Neural progenitor cell (in vitro differentiated cells): Measurements from ENCODE around the gene DET1. TPM values are rescaled to one million over a fixed set of nuclear protein-coding genes. Genes with fewer than 3 reads are reported as not detected.

Experiments
- DNase-seq: peaks from one replicate; pipeline ENCODE4 v3.0.0-alpha.2; 2016; ENCODE audit warnings: low spot score
- H2AFZ ChIP-seq: fragments of 200-600 bp; sonication (generic); replicated peaks from 2 replicates; pipeline ENCODE4 v1.6.1; 2016; ENCODE audit warnings: antibody characterized with exemption
- H3F3A ChIP-seq: fragments of 200-600 bp; sonication (generic); 2 replicates; pipeline ENCODE4 v1.6.1; 2016; ENCODE audit warnings: antibody characterized with exemption, low read depth
- H3K27ac ChIP-seq: fragments of 200-600 bp; sonication (generic); 2 replicates; pipeline ENCODE4 v1.5.1; 2016; ENCODE audit warnings: mild to moderate bottlenecking
- H3K27me3 ChIP-seq: fragments of 200-600 bp; sonication (generic); 2 replicates; pipeline ENCODE4 v1.6.1; 2016; ENCODE audit warnings: mild to moderate bottlenecking, moderate library complexity
- H3K36me3 ChIP-seq: fragments of 200-600 bp; sonication (generic); 2 replicates; pipeline ENCODE4 v1.5.1; 2016
- H3K4me1 ChIP-seq: fragments of 200-600 bp; sonication (generic); 2 replicates; pipeline ENCODE4 v1.6.1; 2016; ENCODE audit warnings: mixed run types
- H3K4me2 ChIP-seq: fragments of 200-600 bp; sonication (generic); 2 replicates; pipeline ENCODE4 v1.6.1; 2016
- H3K4me3 ChIP-seq: fragments of 200-600 bp; sonication (generic); 2 replicates; pipeline ENCODE4 v1.5.1; 2016
- H3K79me2 ChIP-seq: fragments of 200-600 bp; sonication (generic); 2 replicates; pipeline ENCODE4 v1.6.1; 2016; ENCODE audit warnings: low read depth
- H3K9ac ChIP-seq: fragments of 200-600 bp; sonication (generic); 2 replicates; pipeline ENCODE4 v1.6.1; 2016
- H3K9me3 ChIP-seq: fragments of 200-600 bp; sonication (generic); 2 replicates; pipeline ENCODE4 v1.5.1; 2016; ENCODE audit warnings: low read depth
- H4K20me1 ChIP-seq: fragments of 200-600 bp; sonication (generic); 2 replicates; pipeline ENCODE4 v1.6.1; 2016; ENCODE audit warnings: low read depth
- H3K27ac Mint-ChIP-seq: 3 replicates; pipeline ENCODE4 v1.8.0; 2021; ENCODE audit warnings: mixed read lengths
- H3K27me3 Mint-ChIP-seq: 2 replicates; pipeline ENCODE4 v1.8.0; 2022; ENCODE audit warnings: low read depth, mild to moderate bottlenecking, inconsistent platforms, moderate library complexity, mixed read lengths; ENCODE audit not compliant: insufficient read depth
- H3K36me3 Mint-ChIP-seq: 3 replicates; pipeline ENCODE4 v1.8.0; 2021; ENCODE audit warnings: mixed read lengths
- H3K4me1 Mint-ChIP-seq: 3 replicates; pipeline ENCODE4 v1.8.0; 2021; ENCODE audit warnings: mixed read lengths
- H3K4me3 Mint-ChIP-seq: 3 replicates; pipeline ENCODE4 v1.8.0; 2021; ENCODE audit warnings: mild to moderate bottlenecking, moderate library complexity, mixed read lengths
- H3K9me3 Mint-ChIP-seq: 3 replicates; pipeline ENCODE4 v1.8.0; 2020; ENCODE audit warnings: mixed read lengths
- CTCF ChIP-seq: fragments of 200-600 bp; sonication (generic); IDR thresholded peaks from 2 replicates; pipeline ENCODE4 v1.5.1; 2017; ENCODE audit warnings: antibody characterized with exemption, mild to moderate bottlenecking
- EZH2 ChIP-seq: fragments of 200-600 bp; sonication (generic); IDR thresholded peaks from 2 replicates; pipeline ENCODE4 v1.6.1; 2017; ENCODE audit warnings: antibody characterized with exemption, mild to moderate bottlenecking, moderate library complexity
- EZH2phosphoT487 ChIP-seq: fragments of 200-600 bp; sonication (generic); IDR thresholded peaks from 2 replicates; pipeline ENCODE4 v1.6.1; 2017; ENCODE audit warnings: antibody characterized with exemption
- total RNA-seq: library from RNA; depleted of rRNA; stranded (reverse); fragments of >200 nt; gene quantifications from 2 replicates; pipeline ENCODE4 v1.2.3, GENCODE V29; 2015; ENCODE audit warnings: low replicate concordance

The DET1 gene
- total RNA-seq, result 19.0 and 21.3 TPM in 2 replicates

- Histone ChIP-seq H3K9me3 (no peaks in the 10 kb centered on the region), H3K79me2 (no peaks in the 10 kb centered on the region), H3K9ac (no peak within 1 kb of the TSS), H3K27ac (peak within 1 kb of the TSS; percentile 42), H3K4me1 (peaks cover under 1% of the 10 kb centered on the region), H3K36me3 (no peaks in the 10 kb centered on the region), H3F3A (peaks cover 3% of the 10 kb centered on the region), H3K4me2 (peak within 1 kb of the TSS; percentile 85), H3K4me3 (peak within 1 kb of the TSS; percentile 78), H2AFZ (peak within 1 kb of the TSS; percentile 98), H3K27me3 (no peaks in the 10 kb centered on the region), H4K20me1 (no peaks in the 10 kb centered on the region)
- Mint-ChIP-seq H3K27me3 (no peaks in the 10 kb centered on the region), H3K9me3 (no peaks in the 10 kb centered on the region), H3K27ac (peak within 1 kb of the TSS; percentile 50), H3K4me3 (peak within 1 kb of the TSS; percentile 91), H3K4me1 (peaks cover 14% of the 10 kb centered on the region), H3K36me3 (peaks cover 2% of the 10 kb centered on the region)
- peak; percentile 93 for DNase-seq
- peak; percentile 37 for TF ChIP-seq EZH2
- TF ChIP-seq EZH2phosphoT487, result no peak
- peak; percentile 83 for TF ChIP-seq CTCF
Observed at GRCh38 chr15:88546248-88547129, at the start of gene DET1. TSS of gene DET1 (minus strand) at chr15:88546681. CDS start at chr15:88531705, 14,976 bp downstream.

- no peaks in the 10 kb centered on the region for H3K9me3 Mint-ChIP-seq
- Histone ChIP-seq H3K4me2 (no peak overlapping the region), H3K4me3 (no peak overlapping the region), H3K4me1 (no peaks in the 10 kb centered on the region), H3K27me3 (no peaks in the 10 kb centered on the region), H2AFZ (no peak overlapping the region), H3K79me2 (no peaks in the 10 kb centered on the region), H3K27ac (no peak overlapping the region), H3K36me3 (no peaks in the 10 kb centered on the region), H4K20me1 (no peaks in the 10 kb centered on the region), H3F3A (no peaks in the 10 kb centered on the region), H3K9ac (no peak overlapping the region), H3K9me3 (no peaks in the 10 kb centered on the region)
- H3K27me3 Mint-ChIP-seq, result no peaks in the 10 kb centered on the region
- TF ChIP-seq EZH2phosphoT487 (no peak), EZH2 (no peak), CTCF (no peak)
- no peak overlapping the region for H3K27ac Mint-ChIP-seq
- no peak for DNase-seq
- H3K4me1 Mint-ChIP-seq, result peaks cover 2% of the 10 kb centered on the region
- H3K4me3 Mint-ChIP-seq, result no peak overlapping the region
- no peaks in the 10 kb centered on the region for H3K36me3 Mint-ChIP-seq
Observed at GRCh38 chr15:88591384-88591783, 44.9 kb upstream of the DET1 start.

GRCh38 chr15:88590759-88591158 lies 44.3 kb upstream of the DET1 start:
- H3K4me2 ChIP-seq, result no peak overlapping the region
- H3K4me3 ChIP-seq, result no peak overlapping the region
- no peak for TF ChIP-seq EZH2
- TF ChIP-seq CTCF, result no peak
- TF ChIP-seq EZH2phosphoT487, result no peak
- H3K9ac ChIP-seq, result no peak overlapping the region
- H4K20me1 ChIP-seq, result no peaks in the 10 kb centered on the region
- no peaks in the 10 kb centered on the region for H3K4me1 ChIP-seq
- Mint-ChIP-seq H3K4me1 (peaks cover 4% of the 10 kb centered on the region), H3K27ac (no peak overlapping the region), H3K4me3 (no peak overlapping the region), H3K27me3 (no peaks in the 10 kb centered on the region), H3K9me3 (no peaks in the 10 kb centered on the region), H3K36me3 (no peaks in the 10 kb centered on the region)
- H2AFZ ChIP-seq, result no peak overlapping the region
- no peaks in the 10 kb centered on the region for H3K79me2 ChIP-seq
- H3K9me3 ChIP-seq, result no peaks in the 10 kb centered on the region
- no peaks in the 10 kb centered on the region for H3F3A ChIP-seq
- H3K27me3 ChIP-seq, result no peaks in the 10 kb centered on the region
- H3K36me3 ChIP-seq, result no peaks in the 10 kb centered on the region
- no peak for DNase-seq
- no peak overlapping the region for H3K27ac ChIP-seq
